OCI-LY1 (cell line): ENCODE results near the gene ZBED2.

Experiments
- CTCF ChIP-seq: fragments of 200-600 bp; sonication (generic), shearing (Covaris generic); IDR thresholded peaks from 2 replicates; pipeline ENCODE4 v1.5.1; 2017; ENCODE audit warnings: mild to moderate bottlenecking, antibody characterized with exemption, low read length, moderate library complexity, mixed read lengths
- EZH2 ChIP-seq: fragments of 200-600 bp; sonication (generic), shearing (Covaris generic); IDR thresholded peaks from 2 replicates; pipeline ENCODE4 v1.8.0; 2017; ENCODE audit warnings: borderline replicate concordance, mixed run types, mild to moderate bottlenecking, antibody characterized with exemption, low read length, moderate library complexity, mixed read lengths

GRCh38 chr3:111568911-111569310, 26.2 kb downstream of the ZBED2 start:
- TF ChIP-seq CTCF (no peak), EZH2 (no peak)
